GM18517 (cell line): ENCODE results near the gene DHRS11.
"Not testable (repeated sequence)": the region's sequence is repeated elsewhere in the genome, so short reads cannot be mapped to it uniquely, and the experiment has no call there.

Experiments
- ATAC-seq: cut with Tn5 transposase; IDR thresholded peaks from one replicate; pipeline ENCODE4 v1.9.1; 2021; ENCODE audit warnings: mild to moderate bottlenecking, moderate library complexity; ENCODE audit not compliant: unreplicated experiment

Gene DHRS11

GRCh38 chr17:36592716-36593321 is 1.1 kb downstream of the DHRS11 start:
- ATAC-seq = no peak

- ATAC-seq = no peak
Observed at GRCh38 chr17:36593656-36594316, 2.1 kb downstream of the DHRS11 start.

DNA sequence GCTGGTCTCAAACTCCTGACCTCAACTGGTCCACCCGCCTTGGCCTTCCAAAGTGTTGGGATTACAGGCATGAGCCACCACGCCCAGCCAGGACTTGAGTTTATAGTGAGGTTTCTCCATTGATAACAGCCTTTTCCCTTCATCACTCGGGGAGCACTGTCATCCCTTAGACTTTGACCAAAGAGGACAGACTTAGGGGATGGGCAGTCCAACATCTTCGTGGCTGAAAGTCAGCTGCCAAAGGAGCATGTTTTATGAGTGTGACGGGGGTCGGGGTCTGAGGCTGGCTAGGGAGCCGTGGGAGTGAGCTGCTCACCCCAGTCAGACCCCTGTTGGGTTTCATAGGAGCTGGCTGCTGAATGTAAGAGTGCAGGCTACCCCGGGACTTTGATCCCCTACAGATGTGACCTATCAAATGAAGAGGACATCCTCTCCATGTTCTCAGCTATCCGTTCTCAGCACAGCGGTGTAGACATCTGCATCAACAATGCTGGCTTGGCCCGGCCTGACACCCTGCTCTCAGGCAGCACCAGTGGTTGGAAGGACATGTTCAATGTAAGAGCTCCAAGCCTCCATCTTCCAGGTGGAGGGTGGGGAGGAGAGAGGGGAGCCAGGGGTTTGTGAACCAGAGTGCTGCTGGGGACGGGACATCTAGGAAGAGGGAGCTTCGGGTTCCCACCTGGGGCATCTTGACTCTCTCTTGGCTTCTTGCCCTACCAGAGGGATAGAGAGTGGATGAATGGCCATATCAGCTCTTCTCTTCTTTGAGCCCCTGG is 3.1 kb downstream of the DHRS11 start:
- no peak for ATAC-seq

GRCh38 chr17:36597226-36597625 is 5.5 kb downstream of the DHRS11 start:
- no peak for ATAC-seq

DNA sequence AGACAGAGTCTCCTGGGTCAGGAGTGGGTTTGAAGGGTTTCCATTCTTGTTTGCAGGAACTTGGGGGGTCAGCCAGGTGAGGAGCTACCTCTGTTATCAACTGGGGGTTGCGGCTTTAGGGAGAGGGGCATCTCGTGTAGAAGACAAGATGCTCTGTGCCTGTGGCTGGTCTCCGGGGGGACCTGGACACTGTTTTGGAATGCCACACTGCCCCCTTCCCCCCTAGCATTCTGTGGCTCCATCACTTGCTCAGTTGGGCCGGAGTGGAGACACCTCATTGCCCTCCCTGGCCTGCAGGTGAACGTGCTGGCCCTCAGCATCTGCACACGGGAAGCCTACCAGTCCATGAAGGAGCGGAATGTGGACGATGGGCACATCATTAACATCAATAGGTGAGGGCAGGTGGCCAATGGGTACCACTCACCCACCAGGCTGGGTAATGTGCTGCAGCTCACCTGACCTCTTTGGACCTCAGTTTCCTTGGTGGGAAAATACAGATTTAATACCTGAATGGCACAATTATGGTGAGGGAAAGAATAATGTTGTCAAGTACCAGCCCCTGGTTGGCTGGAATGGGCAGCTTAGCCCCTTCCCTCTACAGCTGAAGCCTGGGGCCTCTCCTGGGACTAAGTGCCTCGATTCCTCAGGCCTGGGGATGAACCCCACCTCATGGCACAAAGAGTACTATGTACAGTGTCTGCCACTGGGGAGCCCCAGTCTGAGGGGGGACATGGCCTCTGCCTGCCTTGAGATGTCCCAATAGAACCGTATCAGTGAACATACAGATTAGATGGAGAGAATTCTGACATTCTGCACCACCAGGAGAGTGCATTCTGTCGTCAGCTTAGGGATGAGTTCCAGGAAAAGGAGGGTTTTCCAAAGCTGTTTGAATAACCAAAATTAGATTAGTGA is 6.4 kb downstream of the DHRS11 start:
- no peak for ATAC-seq

DNA sequence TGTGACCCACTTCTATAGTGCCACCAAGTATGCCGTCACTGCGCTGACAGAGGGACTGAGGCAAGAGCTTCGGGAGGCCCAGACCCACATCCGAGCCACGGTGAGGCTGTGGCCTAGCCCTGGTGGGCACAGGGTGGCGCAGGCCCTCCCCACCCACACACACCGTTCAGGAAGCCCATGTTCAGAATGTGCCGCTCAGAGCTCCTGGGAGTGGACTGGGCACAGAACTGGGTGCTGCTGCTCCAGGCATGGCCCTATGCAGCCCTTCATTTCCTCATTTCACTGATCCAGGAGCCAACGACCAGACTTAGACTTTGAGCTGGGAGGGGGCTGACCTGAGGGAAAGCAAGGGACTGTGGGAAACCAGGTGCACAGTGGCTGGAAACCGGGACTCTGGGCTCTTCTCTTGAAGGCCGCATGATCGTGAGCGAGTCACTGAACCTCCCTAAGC is 7.3 kb downstream of the DHRS11 start:
- ATAC-seq = no peak

DNA sequence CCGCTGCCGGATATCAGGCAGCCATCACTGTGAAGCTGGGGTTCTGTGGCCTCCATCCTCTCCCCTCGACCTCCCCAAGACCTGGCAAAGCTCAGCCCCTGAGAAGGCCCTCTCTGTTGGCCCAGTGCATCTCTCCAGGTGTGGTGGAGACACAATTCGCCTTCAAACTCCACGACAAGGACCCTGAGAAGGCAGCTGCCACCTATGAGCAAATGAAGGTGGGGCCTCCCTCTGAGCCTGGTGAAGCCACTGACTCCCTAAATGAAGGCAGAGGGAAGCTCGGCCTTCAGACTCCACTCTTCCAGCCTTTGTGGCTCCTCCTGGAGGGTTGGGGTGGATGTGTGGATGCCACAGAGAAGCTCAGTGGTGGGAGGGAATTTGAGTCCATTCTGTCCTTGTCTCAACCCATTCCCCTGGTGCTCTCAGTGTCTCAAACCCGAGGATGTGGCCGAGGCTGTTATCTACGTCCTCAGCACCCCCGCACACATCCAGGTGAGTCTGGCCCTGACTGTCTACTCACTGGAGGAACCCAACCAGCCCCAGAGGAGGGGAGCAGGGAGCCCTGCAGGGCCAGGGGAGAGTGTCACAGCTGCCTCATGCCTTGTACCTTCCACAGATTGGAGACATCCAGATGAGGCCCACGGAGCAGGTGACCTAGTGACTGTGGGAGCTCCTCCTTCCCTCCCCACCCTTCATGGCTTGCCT is 8.0 kb downstream of the DHRS11 start:
- no peak for ATAC-seq

DNA sequence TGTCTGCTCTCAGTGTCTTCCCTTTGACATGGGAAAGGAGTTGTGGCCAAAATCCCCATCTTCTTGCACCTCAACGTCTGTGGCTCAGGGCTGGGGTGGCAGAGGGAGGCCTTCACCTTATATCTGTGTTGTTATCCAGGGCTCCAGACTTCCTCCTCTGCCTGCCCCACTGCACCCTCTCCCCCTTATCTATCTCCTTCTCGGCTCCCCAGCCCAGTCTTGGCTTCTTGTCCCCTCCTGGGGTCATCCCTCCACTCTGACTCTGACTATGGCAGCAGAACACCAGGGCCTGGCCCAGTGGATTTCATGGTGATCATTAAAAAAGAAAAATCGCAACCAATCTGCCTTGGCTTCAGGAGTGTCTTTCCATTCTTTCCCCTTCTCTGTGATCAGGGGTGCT is 8.8 kb downstream of the DHRS11 start:
- no peak for ATAC-seq

GRCh38 chr17:36600936-36601302 is 9.2 kb downstream of the DHRS11 start:
- ATAC-seq = no peak

- peak; percentile 63 for ATAC-seq
Observed at GRCh38 chr17:36601303-36602029, 9.8 kb downstream of the DHRS11 start, which contains the start of gene MRM1. Gene MRM1 (plus strand): TSS chr17:36601583. CDS start chr17:36601811, 228 bp downstream.

GRCh38 chr17:36602030-36602748 is 10.5 kb downstream of the DHRS11 start:
- ATAC-seq = peak; percentile 8

DNA sequence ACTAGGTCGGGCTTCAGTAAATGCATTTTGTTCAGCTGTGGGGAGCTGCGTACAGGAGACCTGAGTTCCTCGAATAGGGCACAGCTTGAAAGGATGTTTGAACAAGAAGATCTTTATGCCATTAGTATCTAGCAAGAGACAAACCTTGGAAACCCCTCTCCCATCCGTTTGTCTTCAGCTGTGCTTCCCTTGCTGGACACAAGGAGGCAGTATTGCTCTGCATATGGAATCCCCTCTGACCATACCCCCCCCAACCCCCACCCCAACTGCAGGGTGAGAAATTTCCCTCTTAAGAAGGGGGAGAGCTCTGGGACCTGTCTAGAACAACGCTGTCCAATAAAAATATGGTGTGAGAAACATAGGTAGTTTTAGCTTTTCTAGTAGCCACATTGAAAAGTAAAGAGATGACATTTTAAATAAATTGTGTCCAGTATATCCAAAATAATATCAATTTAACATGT is 11.3 kb downstream of the DHRS11 start:
- no peak for ATAC-seq

GRCh38 chr17:36605028-36605427 is 13.3 kb downstream of the DHRS11 start:
- ATAC-seq = not testable (repeated sequence)

DNA sequence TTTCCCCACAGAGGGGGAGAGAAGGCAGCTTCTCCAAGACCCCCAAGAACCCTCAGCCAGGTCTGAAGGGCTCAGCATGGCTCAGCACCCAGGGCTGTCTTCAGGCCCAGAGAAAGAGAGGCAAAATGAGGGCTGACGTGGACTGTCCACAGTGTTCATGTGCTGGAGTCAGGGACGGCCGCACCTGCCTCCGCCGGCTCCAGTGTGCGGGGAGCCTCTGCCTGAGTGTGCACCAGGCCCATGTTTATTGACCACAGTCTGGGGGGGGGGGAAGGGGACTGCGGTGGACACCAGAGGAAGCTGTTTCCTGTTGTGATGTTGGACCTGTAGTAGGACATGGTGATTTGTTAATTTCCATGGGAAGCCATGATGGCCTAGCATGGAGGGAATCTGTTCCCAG is 16.6 kb downstream of the DHRS11 start:
- no peak for ATAC-seq

DNA sequence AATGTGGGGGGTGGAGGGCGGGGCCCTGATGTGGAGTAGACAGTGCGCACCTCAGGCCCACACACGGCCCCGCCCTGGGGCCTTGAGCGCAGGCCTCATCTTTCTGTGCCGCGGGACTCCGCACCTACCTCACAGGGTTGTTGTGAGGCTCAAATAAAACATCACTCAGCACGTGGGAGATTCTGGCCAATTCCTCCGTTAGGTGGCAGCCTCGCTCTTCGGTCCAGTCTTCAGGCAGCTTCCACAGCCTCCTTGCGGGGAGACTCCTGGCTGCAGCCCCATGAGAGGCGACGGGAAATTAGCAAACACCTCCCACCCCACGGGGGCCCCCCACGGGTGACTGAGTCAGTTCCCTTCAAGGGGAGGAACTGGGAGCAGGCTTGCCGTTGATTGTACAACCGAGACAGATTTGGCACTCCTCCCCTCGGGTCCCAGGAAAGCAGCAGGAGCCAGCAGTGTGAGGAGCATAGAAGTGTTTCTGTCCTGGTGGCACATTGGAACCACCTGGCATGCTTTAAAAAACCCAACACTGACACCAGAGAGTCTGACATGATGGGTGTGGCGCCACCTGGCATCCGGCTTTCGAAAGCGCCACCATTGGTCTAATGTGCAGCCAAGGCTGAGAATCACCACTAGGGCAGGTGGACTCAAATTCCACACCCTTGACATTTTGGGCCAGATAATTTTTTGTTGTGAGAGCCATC is 17.3 kb downstream of the DHRS11 start:
- no peak for ATAC-seq

DNA sequence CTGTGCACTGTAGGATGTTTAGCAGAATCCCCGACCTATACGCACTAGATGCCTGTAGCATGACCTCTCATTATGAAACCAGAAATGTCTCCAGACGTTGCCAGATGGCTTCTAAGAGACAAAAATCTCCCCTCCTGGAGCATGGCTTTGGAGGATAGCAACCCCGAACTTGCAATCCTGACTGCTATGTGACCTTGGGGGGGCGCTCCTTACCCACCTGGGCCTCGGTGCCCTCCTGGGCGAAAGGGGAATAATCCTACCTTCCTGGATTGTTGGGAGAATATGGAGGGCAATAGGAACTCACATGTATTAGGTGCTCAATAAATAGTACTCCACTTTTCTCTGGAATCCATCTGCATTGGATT is 17.8 kb downstream of the DHRS11 start:
- no peak for ATAC-seq

DNA sequence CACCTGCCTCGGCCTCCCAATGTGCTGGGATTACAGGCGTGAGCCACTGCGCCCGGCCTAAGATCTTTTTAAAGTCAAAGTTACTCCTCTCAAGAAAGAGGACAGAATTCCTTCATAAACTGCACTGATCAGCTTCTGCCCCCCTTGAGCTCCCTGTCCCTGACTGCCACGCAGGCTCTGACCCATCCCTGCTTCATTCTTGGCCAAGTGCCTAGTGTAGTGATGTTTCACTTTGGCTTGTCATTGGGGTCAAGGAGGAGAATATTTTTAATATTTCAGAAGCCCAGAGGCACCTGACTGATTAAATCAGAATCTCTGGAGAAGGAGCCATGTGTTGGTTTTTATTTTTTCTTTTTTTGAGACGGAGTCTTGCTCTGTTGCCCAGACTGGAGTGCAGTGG is 18.8 kb downstream of the DHRS11 start:
- no peak for ATAC-seq

- ATAC-seq = no peak
Observed at GRCh38 chr17:36611345-36612072, 19.8 kb downstream of the DHRS11 start.
